Mesothelial cell of epicardium (in vitro differentiated cells): ENCODE results near the gene ABCA2. TPM values are rescaled to one million over a fixed set of nuclear protein-coding genes. Genes with fewer than 3 reads are reported as not detected.

ENCODE experiments used
- DNase-seq, 2 experiments: peaks; one replicate each; pipeline ENCODE4 v3.0.0; 2021; ENCODE audit warnings: low spot score in 2 of 2; ENCODE audit not compliant: unreplicated experiment in 2 of 2
- H3K27ac Mint-ChIP-seq: 2 replicates; pipeline ENCODE4 v1.8.0; 2021; ENCODE audit warnings: mixed read lengths
- H3K27me3 Mint-ChIP-seq: 2 replicates; pipeline ENCODE4 v1.8.0; 2021; ENCODE audit warnings: low read depth, mixed read lengths
- H3K36me3 Mint-ChIP-seq: 2 replicates; pipeline ENCODE4 v1.8.0; 2021; ENCODE audit warnings: mixed read lengths
- H3K4me1 Mint-ChIP-seq: 2 replicates; pipeline ENCODE4 v1.8.0; 2021; ENCODE audit warnings: mixed read lengths
- H3K4me3 Mint-ChIP-seq: 2 replicates; pipeline ENCODE4 v1.8.0; 2021; ENCODE audit warnings: mild to moderate bottlenecking, moderate library complexity, mixed read lengths
- H3K9me3 Mint-ChIP-seq: 2 replicates; pipeline ENCODE4 v1.8.0; 2021; ENCODE audit warnings: mixed read lengths
- total RNA-seq: library from RNA; stranded (reverse); gene quantifications from 3 replicates; pipeline ENCODE4 v1.2.1, GENCODE V29; 2021
- TF ChIP-seq, protein P1 (sequence below): fragments of 200-600 bp; sonication (generic); IDR thresholded peaks from one replicate; pipeline ENCODE4 v1.5.0; 2021; ENCODE audit warnings: antibody characterized with exemption; ENCODE audit not compliant: unreplicated experiment

Gene ABCA2
- total RNA-seq, 1 donor from 2014 or later = 58.7 TPM

DNA sequence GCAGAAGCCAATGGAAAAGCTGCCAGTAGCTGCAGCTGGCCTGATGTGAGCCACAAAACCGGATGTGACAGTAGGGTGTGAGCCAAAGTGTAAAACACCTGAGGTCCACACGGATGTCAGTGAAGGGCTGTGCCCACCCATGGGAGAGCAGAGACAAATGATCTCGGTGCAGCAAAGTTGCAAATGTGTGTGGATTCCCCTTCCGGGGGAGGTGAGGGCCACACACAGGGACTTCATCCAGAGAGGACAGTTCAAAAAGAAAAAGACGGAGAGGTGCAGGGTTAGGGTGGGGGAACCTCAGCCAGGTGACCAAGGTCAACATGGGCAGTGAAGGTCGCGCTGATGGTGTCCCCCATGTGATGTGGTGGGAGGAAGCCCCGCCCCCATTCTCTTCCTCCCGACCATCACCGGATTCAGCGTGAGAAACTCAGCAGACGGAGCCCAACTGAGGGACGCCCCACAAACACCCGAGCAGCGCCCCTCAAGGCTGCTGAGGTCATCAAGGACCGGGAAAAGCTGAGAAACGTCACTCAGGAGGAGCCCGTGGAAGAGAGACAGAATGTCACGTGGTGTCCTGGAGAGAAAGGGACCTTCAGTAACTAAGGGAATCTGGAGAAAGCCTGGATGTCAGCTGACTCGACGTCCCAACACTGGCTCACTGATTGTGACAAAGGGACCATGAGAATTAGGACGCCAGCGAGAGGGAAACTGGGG, 62.1 kb downstream of the ABCA2 start:
- TF ChIP-seq, protein P1, sequence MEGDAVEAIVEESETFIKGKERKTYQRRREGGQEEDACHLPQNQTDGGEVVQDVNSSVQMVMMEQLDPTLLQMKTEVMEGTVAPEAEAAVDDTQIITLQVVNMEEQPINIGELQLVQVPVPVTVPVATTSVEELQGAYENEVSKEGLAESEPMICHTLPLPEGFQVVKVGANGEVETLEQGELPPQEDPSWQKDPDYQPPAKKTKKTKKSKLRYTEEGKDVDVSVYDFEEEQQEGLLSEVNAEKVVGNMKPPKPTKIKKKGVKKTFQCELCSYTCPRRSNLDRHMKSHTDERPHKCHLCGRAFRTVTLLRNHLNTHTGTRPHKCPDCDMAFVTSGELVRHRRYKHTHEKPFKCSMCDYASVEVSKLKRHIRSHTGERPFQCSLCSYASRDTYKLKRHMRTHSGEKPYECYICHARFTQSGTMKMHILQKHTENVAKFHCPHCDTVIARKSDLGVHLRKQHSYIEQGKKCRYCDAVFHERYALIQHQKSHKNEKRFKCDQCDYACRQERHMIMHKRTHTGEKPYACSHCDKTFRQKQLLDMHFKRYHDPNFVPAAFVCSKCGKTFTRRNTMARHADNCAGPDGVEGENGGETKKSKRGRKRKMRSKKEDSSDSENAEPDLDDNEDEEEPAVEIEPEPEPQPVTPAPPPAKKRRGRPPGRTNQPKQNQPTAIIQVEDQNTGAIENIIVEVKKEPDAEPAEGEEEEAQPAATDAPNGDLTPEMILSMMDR = no peak
- Mint-ChIP-seq H3K4me1 (peaks cover 9% of the 10 kb centered on the region), H3K36me3 (no peaks in the 10 kb centered on the region), H3K4me3 (no peak overlapping the region), H3K9me3 (no peaks in the 10 kb centered on the region), H3K27me3 (peaks cover 3% of the 10 kb centered on the region), H3K27ac (no peak overlapping the region)
- DNase-seq = no peak

DNA sequence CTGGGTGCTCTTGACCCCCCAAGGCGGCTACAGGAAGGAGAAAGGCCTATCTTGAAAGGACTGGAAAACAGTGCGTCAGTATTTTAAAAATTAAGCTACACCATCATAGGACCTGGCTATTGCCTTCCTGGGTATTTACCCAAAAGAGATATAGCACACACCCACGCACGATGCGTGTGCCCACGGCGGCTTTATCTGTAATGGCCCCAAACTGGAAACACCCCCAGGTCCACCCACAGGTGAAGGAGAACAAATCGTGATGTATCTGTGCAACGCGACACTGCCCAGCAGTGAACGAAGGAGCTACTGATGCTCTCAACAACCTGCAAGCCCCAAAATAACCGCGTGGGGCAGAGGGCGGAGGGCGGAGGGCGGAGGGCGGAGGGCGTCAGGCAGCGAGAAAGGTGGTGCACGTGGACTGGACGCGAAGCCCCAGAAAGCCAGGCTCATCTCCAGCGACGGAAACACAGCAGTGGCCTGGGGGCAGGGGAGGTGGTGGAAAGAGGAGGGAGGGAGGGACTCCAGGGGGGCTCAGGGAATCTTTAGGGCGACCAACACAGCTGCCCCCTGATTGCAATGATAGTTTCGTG, 63.1 kb downstream of the ABCA2 start:
- Mint-ChIP-seq H3K4me3 (no peak overlapping the region), H3K36me3 (no peaks in the 10 kb centered on the region), H3K27ac (no peak overlapping the region), H3K9me3 (no peaks in the 10 kb centered on the region), H3K27me3 (peaks cover 3% of the 10 kb centered on the region), H3K4me1 (peaks cover 7% of the 10 kb centered on the region)
- no peak for DNase-seq
- TF ChIP-seq, protein P1 = no peak

DNA sequence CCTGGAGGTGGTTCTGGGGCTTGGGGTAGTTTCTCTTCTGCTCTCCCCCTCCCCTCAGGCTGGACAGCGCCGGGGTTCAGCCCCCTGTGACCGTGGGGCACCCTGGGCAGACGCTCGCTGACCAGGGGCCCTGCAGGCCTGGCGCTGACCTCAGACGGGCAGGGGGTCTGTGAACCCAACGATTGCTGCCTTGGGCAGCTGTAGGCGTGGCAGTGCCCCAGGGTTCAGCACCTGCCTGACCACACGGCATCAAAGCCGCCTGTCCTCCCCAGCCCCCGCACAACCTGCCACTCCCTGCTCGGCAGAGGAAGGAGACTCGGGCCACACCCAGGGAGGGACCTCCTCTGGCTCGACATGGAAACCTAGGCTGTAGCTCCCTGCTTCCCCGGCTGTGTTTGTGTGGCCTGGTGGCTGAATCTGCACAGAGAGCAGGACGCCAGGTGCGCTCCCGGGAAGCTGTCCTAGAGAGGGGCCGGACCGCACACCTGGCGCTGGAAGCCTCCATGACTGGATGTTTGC, 63.8 kb downstream of the ABCA2 start:
- Mint-ChIP-seq H3K27me3 (peaks cover 3% of the 10 kb centered on the region), H3K4me1 (peaks cover 6% of the 10 kb centered on the region), H3K4me3 (no peak overlapping the region), H3K9me3 (no peaks in the 10 kb centered on the region), H3K36me3 (no peaks in the 10 kb centered on the region), H3K27ac (no peak overlapping the region)
- no peak for DNase-seq
- TF ChIP-seq, protein P1 = no peak

DNA sequence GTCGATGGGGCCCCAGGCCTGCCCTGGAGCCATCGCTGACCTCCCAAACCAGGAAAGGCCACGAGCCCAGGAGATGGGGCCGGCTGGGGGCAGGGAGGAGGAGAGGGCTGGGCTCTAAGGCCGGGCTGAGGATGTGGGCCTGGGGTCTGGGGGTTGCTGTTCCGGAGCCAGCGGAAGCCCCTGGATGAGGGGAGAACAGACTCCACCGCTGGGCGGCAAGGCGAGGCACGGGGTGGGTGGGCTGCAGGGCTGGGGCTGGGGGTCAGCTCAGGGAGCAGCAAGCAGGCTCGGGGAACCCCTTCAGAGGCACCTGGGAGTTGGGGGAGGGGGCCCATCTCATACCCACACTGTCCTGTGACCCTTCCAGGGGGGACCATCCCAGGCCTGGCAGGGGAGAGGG, 64.3 kb downstream of the ABCA2 start:
- Mint-ChIP-seq H3K9me3 (no peaks in the 10 kb centered on the region), H3K4me3 (no peak overlapping the region), H3K27me3 (peaks cover 3% of the 10 kb centered on the region), H3K36me3 (no peaks in the 10 kb centered on the region), H3K4me1 (peaks cover 6% of the 10 kb centered on the region), H3K27ac (no peak overlapping the region)
- TF ChIP-seq, protein P1 = no peak
- no peak for DNase-seq

DNA sequence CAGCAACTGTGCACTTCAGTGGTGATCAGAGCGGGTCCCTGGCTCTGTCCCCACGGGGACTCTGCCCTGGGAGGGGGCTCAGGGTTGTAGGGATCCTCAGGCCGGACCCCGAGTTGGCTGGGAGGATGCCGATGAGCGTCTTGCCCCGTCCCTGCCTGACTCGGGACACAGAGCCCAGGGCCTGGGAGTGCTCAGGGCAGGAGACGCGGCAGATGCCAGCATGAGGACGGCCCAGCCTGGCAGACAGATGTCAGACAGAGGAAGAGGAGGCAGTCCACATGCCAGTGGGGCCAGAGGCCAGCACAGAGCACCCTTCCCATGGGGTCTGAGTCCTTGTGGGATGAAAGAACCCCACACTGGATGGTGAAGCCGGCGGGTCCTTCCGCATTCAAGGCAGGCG, 64.7 kb downstream of the ABCA2 start:
- Mint-ChIP-seq H3K36me3 (no peaks in the 10 kb centered on the region), H3K4me3 (no peak overlapping the region), H3K27me3 (peaks cover 3% of the 10 kb centered on the region), H3K4me1 (peaks cover 6% of the 10 kb centered on the region), H3K27ac (peak overlapping the region; percentile 50), H3K9me3 (no peaks in the 10 kb centered on the region)
- TF ChIP-seq, protein P1 = no peak
- DNase-seq = no peak
